Stimulated activated CD4-positive, alpha-beta T cell treated with anti-CD3 and anti-CD28 coated beads, Interleukin-12 subunit alpha, Interleukin-12 subunit beta, amount 100 ng/mL, for 48 hours (primary cell): ENCODE measurements around the gene NOSIP.

Source experiments
- DNase-seq, 3 donors: peaks; one replicate each; pipeline ENCODE4 v3.0.0-alpha.2; 2020; ENCODE audit warnings: low read depth in 2 of 3, low spot score in 1 of 3

Gene NOSIP

DNA sequence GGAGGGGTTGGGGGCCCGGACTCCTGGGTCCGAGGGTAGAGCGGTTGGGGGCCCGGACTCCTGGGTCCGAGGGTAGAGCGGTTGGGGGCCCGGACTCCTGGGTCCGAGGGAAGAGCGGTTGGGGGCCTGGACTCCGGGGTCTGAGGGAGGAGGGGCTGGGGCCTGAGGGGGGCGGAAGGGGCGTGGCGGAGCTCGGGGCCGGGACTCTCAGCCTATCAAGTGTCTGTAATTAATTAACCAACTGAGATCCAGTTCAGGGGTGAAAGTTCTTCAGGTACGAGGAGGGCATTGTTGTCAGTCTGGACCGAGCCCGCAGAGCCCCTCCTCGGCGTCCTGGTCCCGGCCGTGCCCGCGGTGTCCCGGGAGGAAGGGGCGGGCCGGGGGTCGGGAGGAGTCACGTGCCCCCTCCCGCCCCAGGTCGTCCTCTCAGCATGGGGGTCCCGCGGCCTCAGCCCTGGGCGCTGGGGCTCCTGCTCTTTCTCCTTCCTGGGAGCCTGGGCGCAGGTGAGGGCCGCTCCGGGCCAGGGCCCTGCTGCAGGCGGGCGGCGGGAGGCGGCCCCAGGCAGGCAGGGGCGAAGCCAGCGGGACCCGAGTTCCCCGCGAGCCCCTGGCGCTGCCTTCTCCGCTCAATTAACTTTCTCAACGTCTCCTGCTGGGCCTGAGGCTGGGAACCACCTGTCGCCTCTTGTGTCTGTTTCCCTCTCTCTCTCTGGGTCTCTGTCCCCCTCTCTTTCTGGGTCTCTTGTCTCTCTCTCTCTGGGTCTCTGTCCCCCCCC, 67.2 kb downstream of the NOSIP start:
- no peak for DNase-seq

GRCh38 chr19:49507803-49508494, 72.4 kb downstream of the NOSIP start:
- no peak for DNase-seq

- DNase-seq, result peak in 1 of 3 donors; percentile 83
These were observed 73.7 kb downstream of the NOSIP start for GRCh38 chr19:49506575-49507105.
